Spleen (tissue), 7 donors: ENCODE data around the gene REXO1.

ENCODE experiments used
- POLR2A ChIP-seq, 3 donors: fragments of 450-650 bp; IDR thresholded peaks; one replicate each; pipeline ENCODE4 v1.5.1; 2017; ENCODE audit warnings: antibody characterized with exemption in 3 of 3, mild to moderate bottlenecking in 1 of 3
- POLR2AphosphoS5 ChIP-seq, 3 donors: sonication (generic); formaldehyde crosslinking; IDR thresholded peaks; one replicate each; pipeline ENCODE4 v1.5.1; 2017; ENCODE audit warnings: antibody characterized with exemption in 3 of 3
- TF ChIP-seq, protein P1 (sequence below), 11 experiments: fragments of 200-600 bp in 7 of 11; fragments of 450-650 bp in 4 of 11; sonication (generic) in 4 of 11; IDR thresholded peaks in 8 of 11; conservative IDR thresholded peaks in 3 of 11; 1 replicate in 7 of 11; 2 replicates in 4 of 11; pipeline versions ENCODE4 v1.4.0 to v1.8.0; 2016 to 2021; ENCODE audit warnings: antibody characterized with exemption in 11 of 11, inconsistent platforms in 4 of 11, mild to moderate bottlenecking in 1 of 11
- donor health status: DM: no; HTN: no; CAD: no; lungs with moderate emphysema.
- donor health status: DM: no; HTN: no; CAD: no.
- donor health status: DM: no; HTN: no; CAD: no.

DNA sequence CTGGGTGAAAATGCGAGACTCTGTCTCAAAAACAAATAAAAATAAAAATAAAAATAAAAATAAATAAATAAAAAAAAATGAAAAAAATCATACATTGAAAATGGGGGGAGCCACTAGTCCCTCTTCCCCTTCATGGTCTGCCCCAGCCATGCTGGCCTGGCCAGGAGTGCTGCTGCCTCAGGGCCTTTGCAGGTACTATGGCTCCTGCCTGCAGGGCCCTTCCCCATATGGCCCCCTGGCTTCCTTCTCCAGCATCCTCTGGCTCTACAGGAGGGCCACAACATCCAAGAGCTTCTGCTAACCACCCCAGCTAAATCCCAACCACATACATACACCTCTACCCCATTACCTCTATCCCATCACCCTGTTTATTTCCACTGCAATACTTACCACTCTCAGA is 41.6 kb upstream of the REXO1 start:
- TF ChIP-seq, protein P1, sequence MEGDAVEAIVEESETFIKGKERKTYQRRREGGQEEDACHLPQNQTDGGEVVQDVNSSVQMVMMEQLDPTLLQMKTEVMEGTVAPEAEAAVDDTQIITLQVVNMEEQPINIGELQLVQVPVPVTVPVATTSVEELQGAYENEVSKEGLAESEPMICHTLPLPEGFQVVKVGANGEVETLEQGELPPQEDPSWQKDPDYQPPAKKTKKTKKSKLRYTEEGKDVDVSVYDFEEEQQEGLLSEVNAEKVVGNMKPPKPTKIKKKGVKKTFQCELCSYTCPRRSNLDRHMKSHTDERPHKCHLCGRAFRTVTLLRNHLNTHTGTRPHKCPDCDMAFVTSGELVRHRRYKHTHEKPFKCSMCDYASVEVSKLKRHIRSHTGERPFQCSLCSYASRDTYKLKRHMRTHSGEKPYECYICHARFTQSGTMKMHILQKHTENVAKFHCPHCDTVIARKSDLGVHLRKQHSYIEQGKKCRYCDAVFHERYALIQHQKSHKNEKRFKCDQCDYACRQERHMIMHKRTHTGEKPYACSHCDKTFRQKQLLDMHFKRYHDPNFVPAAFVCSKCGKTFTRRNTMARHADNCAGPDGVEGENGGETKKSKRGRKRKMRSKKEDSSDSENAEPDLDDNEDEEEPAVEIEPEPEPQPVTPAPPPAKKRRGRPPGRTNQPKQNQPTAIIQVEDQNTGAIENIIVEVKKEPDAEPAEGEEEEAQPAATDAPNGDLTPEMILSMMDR (IDR thresholded peaks at IDR 0.05 in 8 of 11, conservative IDR thresholded peaks at IDR 0.05 in 3 of 11): no peak
- TF ChIP-seq POLR2A (IDR thresholded peaks at IDR 0.05): no peak
- TF ChIP-seq POLR2AphosphoS5 (IDR thresholded peaks at IDR 0.05): no peak
